Liver (tissue), 9 donors: Measurements from ENCODE around the gene WDR36. TPM values are rescaled to one million over a fixed set of nuclear protein-coding genes. Genes with fewer than 3 reads are reported as not detected.

Source experiments
- DNase-seq: peaks from one replicate; pipeline ENCODE4 v3.0.0-alpha.2; 2017; ENCODE audit warnings: low spot score
- H3K27ac ChIP-seq, 2 donors: one replicate each; pipeline ENCODE4 v1.7.0; 2013; ENCODE audit warnings: inconsistent platforms in 2 of 2, low read length in 2 of 2, control low read depth in 1 of 2, low read depth in 1 of 2, mild to moderate bottlenecking in 1 of 2
- H3K27me3 ChIP-seq, 4 donors: one replicate each; pipeline versions ENCODE4 v1.6.1 to v1.7.0; 2013; ENCODE audit warnings: low read length in 3 of 4, inconsistent platforms in 1 of 4, mild to moderate bottlenecking in 1 of 4, moderate library complexity in 1 of 4; ENCODE audit not compliant: control insufficient read depth in 4 of 4, insufficient read depth in 4 of 4
- H3K36me3 ChIP-seq, 4 donors: one replicate each; pipeline versions ENCODE4 v1.6.1 to v1.7.0; 2013; ENCODE audit warnings: low read length in 3 of 4, mild to moderate bottlenecking in 3 of 4, low read depth in 1 of 4, moderate library complexity in 1 of 4; ENCODE audit not compliant: control insufficient read depth in 4 of 4, insufficient read depth in 3 of 4
- H3K4me1 ChIP-seq, 4 donors: one replicate each; pipeline versions ENCODE4 v1.6.1 to v1.7.0; 2013; ENCODE audit warnings: low read length in 3 of 4, mild to moderate bottlenecking in 3 of 4, moderate library complexity in 1 of 4; ENCODE audit not compliant: control insufficient read depth in 4 of 4, insufficient read depth in 4 of 4
- H3K4me3 ChIP-seq, 3 donors: one replicate each; pipeline versions ENCODE4 v1.6.1 to v1.7.0; 2013; ENCODE audit warnings: low read length in 3 of 3, control low read depth in 1 of 3, low read depth in 1 of 3, mild to moderate bottlenecking in 1 of 3
- H3K9ac ChIP-seq, 2 donors: one replicate each; pipeline ENCODE4 v1.7.0; 2013; ENCODE audit warnings: low read length in 2 of 2, mild to moderate bottlenecking in 2 of 2, moderate library complexity in 2 of 2, control low read depth in 1 of 2, low read depth in 1 of 2
- H3K9me3 ChIP-seq, 4 donors: one replicate each; pipeline versions ENCODE4 v1.6.1 to v1.7.0; 2013; ENCODE audit warnings: low read length in 3 of 4; ENCODE audit not compliant: control insufficient read depth in 4 of 4
- CTCF ChIP-seq: fragments of 150-350 bp; IDR thresholded peaks from 2 replicates; pipeline ENCODE4 v1.5.1; 2017; ENCODE audit warnings: improper control_type of control experiment, low read depth, low read length; ENCODE audit not compliant: missing input control
- EGR1 ChIP-seq, 2 donors: IDR thresholded peaks; 2 replicates each; pipeline ENCODE4 v1.6.1; 2016 to 2018; ENCODE audit warnings: antibody characterized with exemption in 2 of 2, low read depth in 2 of 2
- FOXA1 ChIP-seq: IDR thresholded peaks from 2 replicates; pipeline ENCODE4 v1.6.1; 2016; ENCODE audit warnings: antibody characterized with exemption
- FOXA2 ChIP-seq: IDR thresholded peaks from 2 replicates; pipeline ENCODE4 v1.6.1; 2016; ENCODE audit warnings: antibody characterized with exemption
- GABPA ChIP-seq, 2 donors: IDR thresholded peaks in 1 of 2; conservative IDR thresholded peaks in 1 of 2; 2 replicates each; pipeline ENCODE4 v1.6.1; 2016; ENCODE audit warnings: antibody characterized with exemption in 2 of 2, mild to moderate bottlenecking in 1 of 2, moderate library complexity in 1 of 2
- HNF4A ChIP-seq, 2 donors: conservative IDR thresholded peaks; 2 replicates each; pipeline ENCODE4 v1.6.1; 2016; ENCODE audit warnings: antibody characterized with exemption in 2 of 2, mild to moderate bottlenecking in 2 of 2
- HNF4G ChIP-seq: IDR thresholded peaks from 2 replicates; pipeline ENCODE4 v1.6.1; 2016; ENCODE audit warnings: antibody characterized with exemption
- JUND ChIP-seq, 2 donors: IDR thresholded peaks; 2 replicates each; pipeline ENCODE4 v1.6.1; 2016; ENCODE audit warnings: antibody characterized with exemption in 2 of 2
- NR2F2 ChIP-seq: IDR thresholded peaks from 2 replicates; pipeline ENCODE4 v1.6.1; 2016; ENCODE audit warnings: antibody characterized with exemption
- RAD21 ChIP-seq, 2 donors: IDR thresholded peaks; 2 replicates each; pipeline ENCODE4 v1.6.1; 2016; ENCODE audit warnings: antibody characterized with exemption in 2 of 2, mild to moderate bottlenecking in 2 of 2
- REST ChIP-seq: IDR thresholded peaks from 2 replicates; pipeline ENCODE4 v1.6.1; 2016; ENCODE audit warnings: antibody characterized with exemption, mild to moderate bottlenecking
- RXRA ChIP-seq, 2 donors: IDR thresholded peaks; 2 replicates each; pipeline ENCODE4 v1.6.1; 2017 to 2018; ENCODE audit warnings: antibody characterized with exemption in 2 of 2, mild to moderate bottlenecking in 1 of 2
- TAF1 ChIP-seq: conservative IDR thresholded peaks from 2 replicates; pipeline ENCODE4 v1.6.1; 2016; ENCODE audit warnings: antibody characterized with exemption, mild to moderate bottlenecking
- YY1 ChIP-seq: IDR thresholded peaks from 2 replicates; pipeline ENCODE4 v1.6.1; 2016; ENCODE audit warnings: antibody characterized with exemption, mild to moderate bottlenecking
- WGBS: extraction: QIAGEN DNeasy Blood & Tissue Kit; methylation state at CpG from one replicate; pipeline ENCODE4 v1.1.7; 2013; 5-methylcytosine and 5-hydroxymethylcytosine counted together
- polyA plus RNA-seq, 2 donors: library from polyadenylated mRNA; stranded (reverse) in 1 of 2; unstranded in 1 of 2; fragments of 200-250 nt in 1 of 2; fragments of >200 nt in 1 of 2; fragmentation: Nextera tagmentation in 1 of 2; extraction: Ambion mirVana in 1 of 2; gene quantifications; one replicate each; pipeline versions ENCODE4 v1.2.1 to v1.2.3, GENCODE V29; 2013 to 2015
- total RNA-seq, 2 donors: library from RNA; depleted of rRNA; stranded (reverse); fragments of >200 nt; gene quantifications; one replicate each; pipeline ENCODE4 v1.2.3, GENCODE V29; 2014
- TF ChIP-seq, protein P1 (sequence below): IDR thresholded peaks from 2 replicates; pipeline ENCODE4 v1.6.1; 2016; ENCODE audit warnings: antibody characterized with exemption
- donor health status: healthy.
- donor health status: healthy.
- donor health status: healthy.
- donor health status: healthy.
- donor health status: healthy.

The WDR36 gene
- total and polyA plus RNA-seq, 4 donors: 5.2 to 25.7 (median 12.1) TPM

DNA sequence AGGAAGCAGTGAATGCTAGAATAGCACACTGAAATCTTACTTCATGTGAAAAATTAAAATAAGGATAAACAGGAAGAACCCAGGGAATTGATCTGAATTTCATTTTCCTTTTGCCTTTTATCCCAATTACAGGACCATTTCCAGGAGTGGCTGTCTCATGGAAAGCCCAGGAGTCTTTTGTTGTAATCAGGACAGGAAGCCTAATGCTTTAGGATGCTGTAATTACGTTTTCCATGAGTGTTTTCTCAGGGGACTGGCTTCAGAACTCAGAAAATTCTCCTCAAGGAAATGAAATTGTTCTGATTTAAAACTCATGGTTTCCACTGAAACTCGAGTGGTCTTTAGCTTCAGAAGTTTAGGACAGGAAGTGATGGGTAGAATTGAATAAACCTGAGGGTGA, 75.4 kb downstream of the WDR36 start:
- Histone ChIP-seq H3K9me3 (peaks cover 0 to 7% (median under 1%) of the 10 kb centered on the region in 4 donors), H3K4me1 (no peaks in the 10 kb centered on the region), H3K27me3 (peaks cover 0 to 6% (median 0%) of the 10 kb centered on the region in 4 donors), H3K36me3 (no peaks in the 10 kb centered on the region), H3K27ac (no peak overlapping the region), H3K4me3 (no peak overlapping the region), H3K9ac (no peak overlapping the region)
- TF ChIP-seq REST: no peak
- no peak for DNase-seq
- 63% methylated on average over 2 of the region's 2 CpGs for WGBS

DNA sequence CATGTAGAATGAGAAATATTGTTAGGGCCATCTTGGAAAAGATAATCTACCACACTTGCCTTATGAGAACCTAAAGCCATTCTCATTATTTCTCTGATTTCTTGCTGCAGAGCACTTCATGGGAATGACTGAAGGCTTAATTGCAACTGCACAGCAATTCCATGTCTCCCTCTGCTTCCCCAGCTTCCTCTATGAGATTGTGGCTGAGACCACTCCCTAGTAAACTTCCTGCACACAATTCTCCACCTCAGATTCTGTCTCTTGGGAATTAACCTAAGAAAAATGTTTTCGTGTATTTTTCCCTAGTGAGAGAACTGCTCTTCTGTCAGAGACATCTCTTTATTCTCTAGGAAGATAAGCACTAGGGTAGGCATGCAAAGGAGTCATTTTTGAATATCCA, 76.5 kb downstream of the WDR36 start:
- WGBS: 0% methylated on average over 1 of the region's 1 CpG
- no peak for DNase-seq
- H3K4me1 ChIP-seq: no peaks in the 10 kb centered on the region
- no peak overlapping the region for H3K4me3 ChIP-seq
- no peak overlapping the region for H3K9ac ChIP-seq
- H3K9me3 ChIP-seq: peaks cover 0 to 7% (median under 1%) of the 10 kb centered on the region in 4 donors
- peaks cover 0 to 6% (median 0%) of the 10 kb centered on the region in 4 donors for H3K27me3 ChIP-seq
- no peak overlapping the region for H3K27ac ChIP-seq
- no peak for TF ChIP-seq TAF1
- H3K36me3 ChIP-seq: no peaks in the 10 kb centered on the region

GRCh38 chr5:111169269-111169668, 77.1 kb downstream of the WDR36 start:
- TF ChIP-seq JUND (IDR thresholded peaks at IDR 0.05) (no peak), EGR1 (IDR thresholded peaks at IDR 0.05; ENCODE audit: low read depth in 2 of 2) (no peak), GABPA (IDR thresholded peaks at IDR 0.05 in 1 of 2, conservative IDR thresholded peaks at IDR 0.05 in 1 of 2) (no peak), REST (no peak), CTCF (no peak), HNF4G (no peak), RXRA (IDR thresholded peaks at IDR 0.05) (no peak), HNF4A (conservative IDR thresholded peaks at IDR 0.05) (no peak), FOXA2 (no peak), NR2F2 (no peak), RAD21 (IDR thresholded peaks at IDR 0.05) (no peak), FOXA1 (no peak), YY1 (no peak)
- TF ChIP-seq, protein P1, sequence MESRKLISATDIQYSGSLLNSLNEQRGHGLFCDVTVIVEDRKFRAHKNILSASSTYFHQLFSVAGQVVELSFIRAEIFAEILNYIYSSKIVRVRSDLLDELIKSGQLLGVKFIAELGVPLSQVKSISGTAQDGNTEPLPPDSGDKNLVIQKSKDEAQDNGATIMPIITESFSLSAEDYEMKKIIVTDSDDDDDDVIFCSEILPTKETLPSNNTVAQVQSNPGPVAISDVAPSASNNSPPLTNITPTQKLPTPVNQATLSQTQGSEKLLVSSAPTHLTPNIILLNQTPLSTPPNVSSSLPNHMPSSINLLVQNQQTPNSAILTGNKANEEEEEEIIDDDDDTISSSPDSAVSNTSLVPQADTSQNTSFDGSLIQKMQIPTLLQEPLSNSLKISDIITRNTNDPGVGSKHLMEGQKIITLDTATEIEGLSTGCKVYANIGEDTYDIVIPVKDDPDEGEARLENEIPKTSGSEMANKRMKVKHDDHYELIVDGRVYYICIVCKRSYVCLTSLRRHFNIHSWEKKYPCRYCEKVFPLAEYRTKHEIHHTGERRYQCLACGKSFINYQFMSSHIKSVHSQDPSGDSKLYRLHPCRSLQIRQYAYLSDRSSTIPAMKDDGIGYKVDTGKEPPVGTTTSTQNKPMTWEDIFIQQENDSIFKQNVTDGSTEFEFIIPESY: no peak
- DNase-seq: no peak
- Histone ChIP-seq H3K36me3 (no peaks in the 10 kb centered on the region), H3K4me3 (no peak overlapping the region), H3K27me3 (peaks cover 0 to 6% (median 0%) of the 10 kb centered on the region in 4 donors), H3K27ac (no peak overlapping the region), H3K4me1 (no peaks in the 10 kb centered on the region), H3K9me3 (peaks cover 0 to 7% (median under 1%) of the 10 kb centered on the region in 4 donors), H3K9ac (no peak overlapping the region)
- WGBS: 57% methylated on average over 2 of the region's 2 CpGs
